Panc1 (cell line): ENCODE results near the gene ROPN1L. TPM values are rescaled to one million over a fixed set of nuclear protein-coding genes. Genes with fewer than 3 reads are reported as not detected.

Experiments used
- ATAC-seq: fragments of 200-7000 bp; cut with Tn5 transposase; 2 replicates; pipeline ENCODE4 v1.9.1; 2020; ENCODE audit warnings: mild to moderate bottlenecking, moderate library complexity
- BruUV-seq: library from RNA; stranded (reverse); fragments of 400-500 nt; replicated peaks from 2 replicates; lab custom pipeline; 2021; lab: Mats Ljungman, UMichigan
- CTCF ChIA-PET: fragments of 300-600 bp; sonication (Branson Sonifier 250); formaldehyde crosslinking; loops from one replicate; lab custom pipeline; 2022; ENCODE audit warnings: antibody characterized with exemption; lab: Charles Lee
- POLR2A ChIA-PET: fragments of 300-600 bp; sonication (Branson Sonifier 250); formaldehyde crosslinking; loops from one replicate; lab custom pipeline; 2022; ENCODE audit warnings: antibody characterized with exemption; lab: Charles Lee
- DNase-seq: peaks from one replicate; pipeline ENCODE4 v3.0.0-alpha.2; 2010; ENCODE audit warnings: low read depth, low spot score
- H3K27ac ChIP-seq: 2 replicates; pipeline ENCODE4 v1.5.1; 2011; ENCODE audit warnings: mild to moderate bottlenecking, low read length, inconsistent platforms
- H3K27me3 ChIP-seq: fragments of 200-500 bp; sonication (Bioruptor generic); 2 replicates; pipeline ENCODE4 v1.6.0; 2014; ENCODE audit warnings: low read length, inconsistent platforms; ENCODE audit not compliant: control insufficient read depth, insufficient read depth
- H3K36me3 ChIP-seq: fragments of 200-500 bp; sonication (Bioruptor generic); 2 replicates; pipeline ENCODE4 v1.5.1; 2014; ENCODE audit warnings: inconsistent platforms, mild to moderate bottlenecking, low read length, moderate library complexity; ENCODE audit not compliant: control insufficient read depth, insufficient read depth
- H3K4me1 ChIP-seq: 2 replicates; pipeline ENCODE4 v1.5.1; 2011; ENCODE audit warnings: inconsistent platforms, mild to moderate bottlenecking, low read length, moderate library complexity; ENCODE audit not compliant: control insufficient read depth, insufficient read depth
- H3K4me3 ChIP-seq, 2 experiments: 2 replicates each; pipeline ENCODE4 v1.5.1; 2011 to 2012; ENCODE audit warnings: low read depth in 2 of 2, low read length in 2 of 2, mild to moderate bottlenecking in 2 of 2, inconsistent platforms in 1 of 2, moderate library complexity in 1 of 2
- H3K9me3 ChIP-seq: fragments of 200-500 bp; sonication (Bioruptor generic); 2 replicates; pipeline ENCODE4 v1.5.1; 2014; ENCODE audit warnings: low read depth, mild to moderate bottlenecking, inconsistent platforms, low read length, moderate library complexity; ENCODE audit not compliant: control insufficient read depth, insufficient read depth
- POLR2AphosphoS5 ChIP-seq: IDR thresholded peaks from 2 replicates; pipeline ENCODE4 v1.6.1; 2012; ENCODE audit warnings: mild to moderate bottlenecking, low read depth, low read length, moderate library complexity
- SIN3A ChIP-seq: IDR thresholded peaks from 2 replicates; pipeline ENCODE4 v1.6.1; 2012; ENCODE audit warnings: low read depth, mild to moderate bottlenecking, low read length, moderate library complexity, borderline replicate concordance; ENCODE audit not compliant: insufficient read depth
- TCF7L2 ChIP-seq: IDR thresholded peaks from 2 replicates; pipeline ENCODE4 v1.6.1; 2011; ENCODE audit warnings: mild to moderate bottlenecking, low read depth, low read length, inconsistent platforms
- in situ Hi-C: cut with HindIII; loops from 2 replicates; pipeline ENCODE4 v1.10.0; 2016; ENCODE audit warnings: low sequenced_read_pairs, low pct_unique_long_range_greater_than_20kb
- intact Hi-C: fragments of 100-400 bp; cut with micrococcal nuclease; formaldehyde crosslinking; loops from one replicate; pipeline ENCODE4 v1.10.0; 2022; ENCODE audit not compliant: unreplicated experiment
- total RNA-seq: library from RNA; stranded (reverse); gene quantifications from one replicate; pipeline ENCODE4 v1.2.1, GENCODE V29; 2021; ENCODE audit not compliant: unreplicated experiment
- TF ChIP-seq, protein P1 (sequence below): fragments of 450-650 bp; IDR thresholded peaks from 2 replicates; pipeline ENCODE4 v1.5.1; 2017; ENCODE audit warnings: mild to moderate bottlenecking
- TF ChIP-seq, protein P2 (sequence below), 2 experiments: IDR thresholded peaks; 2 replicates each; pipeline ENCODE4 v1.6.1; 2011 to 2012; ENCODE audit warnings: low read depth in 2 of 2, control low read depth in 1 of 2, low read length in 1 of 2, mild to moderate bottlenecking in 1 of 2, moderate library complexity in 1 of 2; ENCODE audit not compliant: insufficient read depth in 1 of 2

Gene ROPN1L
- total RNA-seq, 1 experiment from 2014 or later, result 3.0 TPM

GRCh38 chr5:10399839-10400238, 41.8 kb upstream of the ROPN1L start:
- Histone ChIP-seq H3K9me3 (no peaks in the 10 kb centered on the region), H3K36me3 (peaks cover 62% of the 10 kb centered on the region), H3K4me1 (no peaks in the 10 kb centered on the region), H3K27ac (no peak overlapping the region), H3K27me3 (no peaks in the 10 kb centered on the region), H3K4me3 (no peak overlapping the region)
- ChIA-PET POLR2A (no interaction called here), CTCF (no interaction called here)
- TF ChIP-seq, protein P1, sequence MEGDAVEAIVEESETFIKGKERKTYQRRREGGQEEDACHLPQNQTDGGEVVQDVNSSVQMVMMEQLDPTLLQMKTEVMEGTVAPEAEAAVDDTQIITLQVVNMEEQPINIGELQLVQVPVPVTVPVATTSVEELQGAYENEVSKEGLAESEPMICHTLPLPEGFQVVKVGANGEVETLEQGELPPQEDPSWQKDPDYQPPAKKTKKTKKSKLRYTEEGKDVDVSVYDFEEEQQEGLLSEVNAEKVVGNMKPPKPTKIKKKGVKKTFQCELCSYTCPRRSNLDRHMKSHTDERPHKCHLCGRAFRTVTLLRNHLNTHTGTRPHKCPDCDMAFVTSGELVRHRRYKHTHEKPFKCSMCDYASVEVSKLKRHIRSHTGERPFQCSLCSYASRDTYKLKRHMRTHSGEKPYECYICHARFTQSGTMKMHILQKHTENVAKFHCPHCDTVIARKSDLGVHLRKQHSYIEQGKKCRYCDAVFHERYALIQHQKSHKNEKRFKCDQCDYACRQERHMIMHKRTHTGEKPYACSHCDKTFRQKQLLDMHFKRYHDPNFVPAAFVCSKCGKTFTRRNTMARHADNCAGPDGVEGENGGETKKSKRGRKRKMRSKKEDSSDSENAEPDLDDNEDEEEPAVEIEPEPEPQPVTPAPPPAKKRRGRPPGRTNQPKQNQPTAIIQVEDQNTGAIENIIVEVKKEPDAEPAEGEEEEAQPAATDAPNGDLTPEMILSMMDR, result no peak
- TF ChIP-seq POLR2AphosphoS5 (no peak), TCF7L2 (no peak), SIN3A (no peak)
- TF ChIP-seq, protein P2, sequence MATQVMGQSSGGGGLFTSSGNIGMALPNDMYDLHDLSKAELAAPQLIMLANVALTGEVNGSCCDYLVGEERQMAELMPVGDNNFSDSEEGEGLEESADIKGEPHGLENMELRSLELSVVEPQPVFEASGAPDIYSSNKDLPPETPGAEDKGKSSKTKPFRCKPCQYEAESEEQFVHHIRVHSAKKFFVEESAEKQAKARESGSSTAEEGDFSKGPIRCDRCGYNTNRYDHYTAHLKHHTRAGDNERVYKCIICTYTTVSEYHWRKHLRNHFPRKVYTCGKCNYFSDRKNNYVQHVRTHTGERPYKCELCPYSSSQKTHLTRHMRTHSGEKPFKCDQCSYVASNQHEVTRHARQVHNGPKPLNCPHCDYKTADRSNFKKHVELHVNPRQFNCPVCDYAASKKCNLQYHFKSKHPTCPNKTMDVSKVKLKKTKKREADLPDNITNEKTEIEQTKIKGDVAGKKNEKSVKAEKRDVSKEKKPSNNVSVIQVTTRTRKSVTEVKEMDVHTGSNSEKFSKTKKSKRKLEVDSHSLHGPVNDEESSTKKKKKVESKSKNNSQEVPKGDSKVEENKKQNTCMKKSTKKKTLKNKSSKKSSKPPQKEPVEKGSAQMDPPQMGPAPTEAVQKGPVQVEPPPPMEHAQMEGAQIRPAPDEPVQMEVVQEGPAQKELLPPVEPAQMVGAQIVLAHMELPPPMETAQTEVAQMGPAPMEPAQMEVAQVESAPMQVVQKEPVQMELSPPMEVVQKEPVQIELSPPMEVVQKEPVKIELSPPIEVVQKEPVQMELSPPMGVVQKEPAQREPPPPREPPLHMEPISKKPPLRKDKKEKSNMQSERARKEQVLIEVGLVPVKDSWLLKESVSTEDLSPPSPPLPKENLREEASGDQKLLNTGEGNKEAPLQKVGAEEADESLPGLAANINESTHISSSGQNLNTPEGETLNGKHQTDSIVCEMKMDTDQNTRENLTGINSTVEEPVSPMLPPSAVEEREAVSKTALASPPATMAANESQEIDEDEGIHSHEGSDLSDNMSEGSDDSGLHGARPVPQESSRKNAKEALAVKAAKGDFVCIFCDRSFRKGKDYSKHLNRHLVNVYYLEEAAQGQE (IDR thresholded peaks at IDR 0.05; ENCODE audit: insufficient read depth in 1 of 2, low read depth in 2 of 2, low read length in 1 of 2), result no peak
- in situ Hi-C loops, result no loop called here
- intact Hi-C loops, result no loop called here
- no peak for DNase-seq
- no peak for ATAC-seq
- BruUV-seq, result no TSS peak

GRCh38 chr5:10400411-10400810, 41.3 kb upstream of the ROPN1L start:
- H3K4me3 ChIP-seq, result no peak overlapping the region
- ChIA-PET CTCF (no interaction called here), POLR2A (no interaction called here)
- intact Hi-C loops, result no loop called here
- H3K27ac ChIP-seq, result no peak overlapping the region
- in situ Hi-C loops, result no loop called here
- H3K27me3 ChIP-seq, result no peaks in the 10 kb centered on the region
- no TSS peak for BruUV-seq
- peaks cover 61% of the 10 kb centered on the region for H3K36me3 ChIP-seq
- H3K4me1 ChIP-seq, result no peaks in the 10 kb centered on the region
- DNase-seq (no peak), ATAC-seq (no peak)
- TF ChIP-seq, protein P1, result no peak
- TF ChIP-seq TCF7L2 (no peak), POLR2AphosphoS5 (no peak), SIN3A (no peak)
- TF ChIP-seq, protein P2 (IDR thresholded peaks at IDR 0.05; ENCODE audit: insufficient read depth in 1 of 2, low read depth in 2 of 2, low read length in 1 of 2), result no peak
- no peaks in the 10 kb centered on the region for H3K9me3 ChIP-seq
